ENCODE results near the gene PRKCI. TPM values are rescaled to one million over a fixed set of nuclear protein-coding genes. Genes with fewer than 3 reads are reported as not detected.

The PRKCI gene
- total and polyA plus RNA-seq, 2 experiments from 2014 or later = 33.0 to 47.7 TPM

DNA sequence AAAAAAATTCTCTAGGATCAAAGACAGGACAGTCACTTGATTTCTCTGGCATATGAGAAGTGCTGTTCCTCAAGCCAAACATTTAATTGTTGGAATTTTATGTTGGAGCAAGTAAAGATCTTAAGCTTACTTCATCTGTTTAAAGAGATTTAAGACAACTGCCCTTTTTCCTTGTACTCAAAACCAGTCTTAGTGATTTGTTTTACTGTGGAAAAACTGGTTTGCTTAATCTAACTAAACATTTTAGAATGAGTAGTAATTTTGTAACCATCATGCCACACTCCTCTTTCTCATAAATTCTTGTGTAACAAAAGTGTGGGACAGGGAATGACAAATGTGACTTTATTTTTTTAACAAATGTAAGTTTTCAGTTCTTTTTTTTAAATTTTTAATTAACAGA lies 18.4 kb downstream of the PRKCI start:
- H3K36me3 ChIP-seq (ENCODE audit: low read depth) = peaks cover 20% of the 10 kb centered on the region
- no peak overlapping the region for H3K4me2 ChIP-seq (ENCODE audit: unreplicated experiment)
- H3K9me3 ChIP-seq (ENCODE audit: low read depth) = no peaks in the 10 kb centered on the region
- no peaks in the 10 kb centered on the region for H3K9me2 ChIP-seq (ENCODE audit: insufficient read depth)
- no peak overlapping the region for H3K27ac ChIP-seq
- H3K27me3 ChIP-seq (replicated peaks; ENCODE audit: insufficient read depth) = no peaks in the 10 kb centered on the region
- no peak overlapping the region for H3K4me3 ChIP-seq
- no peaks in the 10 kb centered on the region for H4K20me1 ChIP-seq (ENCODE audit: insufficient read depth)
- in situ Hi-C loops (cut with MboI) = no loop called here
- no peaks in the 10 kb centered on the region for H3F3A ChIP-seq (ENCODE audit: insufficient read depth)
- peaks cover 79% of the 10 kb centered on the region for H3K79me2 ChIP-seq (ENCODE audit: insufficient read depth)
- no peak overlapping the region for H2AFZ ChIP-seq
- DNase-seq = no peak
- no peak overlapping the region for H3K9ac ChIP-seq
- TF ChIP-seq EZH2phosphoT487 (IDR thresholded peaks at IDR 0.05; ENCODE audit: insufficient read depth, low read depth) (no peak), EZH2 (IDR thresholded peaks at IDR 0.05; ENCODE audit: insufficient read depth, poor library complexity, severe bottlenecking) (no peak)
- H3K4me1 ChIP-seq (ENCODE audit: insufficient read depth) = no peaks in the 10 kb centered on the region

DNA sequence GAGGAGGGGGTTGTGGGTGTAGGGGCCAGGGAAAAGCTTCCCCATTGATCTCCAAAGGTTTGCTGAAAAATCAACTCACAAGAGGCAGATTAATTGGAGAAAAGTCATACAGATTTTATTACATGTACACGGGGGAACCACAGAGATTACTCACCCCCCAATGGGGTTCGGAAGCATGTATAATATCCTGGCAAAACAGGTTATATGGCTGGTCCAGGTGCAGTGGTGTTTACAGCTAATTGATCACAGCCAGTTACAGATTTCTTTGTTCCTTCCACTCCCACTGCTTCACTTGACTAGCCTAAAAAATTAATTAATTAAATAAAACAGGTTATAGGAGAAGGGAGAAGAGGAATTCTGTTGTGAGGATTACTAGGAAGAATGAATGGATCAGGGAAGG lies 22.4 kb downstream of the PRKCI start:
- Histone ChIP-seq H3K4me3 (no peak overlapping the region), H3K9me2 (ENCODE audit: insufficient read depth) (no peaks in the 10 kb centered on the region), H3K79me2 (ENCODE audit: insufficient read depth) (peaks cover 59% of the 10 kb centered on the region), H3K36me3 (ENCODE audit: low read depth) (peaks cover 9% of the 10 kb centered on the region; the same call in 1 of the 2 replicates), H3F3A (ENCODE audit: insufficient read depth) (no peaks in the 10 kb centered on the region), H4K20me1 (ENCODE audit: insufficient read depth) (no peaks in the 10 kb centered on the region), H3K9ac (no peak overlapping the region), H3K27me3 (replicated peaks; ENCODE audit: insufficient read depth) (no peaks in the 10 kb centered on the region), H3K4me1 (ENCODE audit: insufficient read depth) (no peaks in the 10 kb centered on the region), H2AFZ (no peak overlapping the region), H3K4me2 (ENCODE audit: unreplicated experiment) (no peak overlapping the region), H3K9me3 (ENCODE audit: low read depth) (no peaks in the 10 kb centered on the region), H3K27ac (no peak overlapping the region)
- WGBS, 2 experiments (ENCODE audit: low coverage in 1 of 2, low lambda C conversion rate in 2 of 2, missing lambda C conversion rate in 2 of 2) = 94 to 97% methylated on average over 2 of the region's 2 CpGs
- DNase-seq = no peak
- in situ Hi-C loops (cut with MboI) = no loop called here
- TF ChIP-seq EZH2 (IDR thresholded peaks at IDR 0.05; ENCODE audit: insufficient read depth, poor library complexity, severe bottlenecking) = no peak
- TF ChIP-seq EZH2phosphoT487 (IDR thresholded peaks at IDR 0.05; ENCODE audit: insufficient read depth, low read depth) = no peak

DNA sequence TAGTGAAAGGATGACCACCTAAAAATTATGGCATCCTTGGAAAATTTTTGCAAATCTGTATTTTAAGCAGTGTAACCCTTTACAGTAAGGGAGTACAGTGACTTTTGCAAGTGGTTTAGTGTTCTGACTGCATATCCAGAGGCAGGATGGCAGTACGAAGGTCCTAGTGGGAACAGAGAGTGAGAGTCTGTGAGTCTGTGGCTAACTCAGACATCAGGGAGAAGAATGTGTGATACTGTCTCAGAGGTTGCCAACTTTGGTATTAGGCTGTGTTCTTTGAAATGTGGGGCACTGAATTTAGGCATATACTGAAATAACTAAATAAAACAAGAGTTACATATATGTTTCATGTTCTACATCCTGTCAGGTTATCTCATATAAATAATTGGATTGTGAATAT lies 25.7 kb downstream of the PRKCI start:
- H3K36me3 ChIP-seq (ENCODE audit: low read depth) = peaks cover 4% of the 10 kb centered on the region; the same call in 1 of the 2 replicates
- H3K4me1 ChIP-seq (ENCODE audit: insufficient read depth) = no peaks in the 10 kb centered on the region
- no peak overlapping the region for H2AFZ ChIP-seq
- DNase-seq = no peak
- H3F3A ChIP-seq (ENCODE audit: insufficient read depth) = no peaks in the 10 kb centered on the region
- no peaks in the 10 kb centered on the region for H3K27me3 ChIP-seq (replicated peaks; ENCODE audit: insufficient read depth)
- in situ Hi-C loops (cut with MboI) = no loop called here
- no peak overlapping the region for H3K4me3 ChIP-seq
- no peaks in the 10 kb centered on the region for H3K9me2 ChIP-seq (ENCODE audit: insufficient read depth)
- no peak overlapping the region for H3K4me2 ChIP-seq (ENCODE audit: unreplicated experiment)
- H3K9ac ChIP-seq = no peak overlapping the region
- H3K9me3 ChIP-seq (ENCODE audit: low read depth) = no peaks in the 10 kb centered on the region
- H4K20me1 ChIP-seq (ENCODE audit: insufficient read depth) = no peaks in the 10 kb centered on the region; the same call in 1 of the 2 replicates
- TF ChIP-seq EZH2 (IDR thresholded peaks at IDR 0.05; ENCODE audit: insufficient read depth, poor library complexity, severe bottlenecking) (no peak), EZH2phosphoT487 (IDR thresholded peaks at IDR 0.05; ENCODE audit: insufficient read depth, low read depth) (no peak)
- WGBS, 2 experiments (ENCODE audit: low coverage in 1 of 2, low lambda C conversion rate in 2 of 2, missing lambda C conversion rate in 2 of 2) = 100% methylated on average over 1 of the region's 1 CpG
- peaks cover 51% of the 10 kb centered on the region for H3K79me2 ChIP-seq (ENCODE audit: insufficient read depth)
- H3K27ac ChIP-seq = no peak overlapping the region

DNA sequence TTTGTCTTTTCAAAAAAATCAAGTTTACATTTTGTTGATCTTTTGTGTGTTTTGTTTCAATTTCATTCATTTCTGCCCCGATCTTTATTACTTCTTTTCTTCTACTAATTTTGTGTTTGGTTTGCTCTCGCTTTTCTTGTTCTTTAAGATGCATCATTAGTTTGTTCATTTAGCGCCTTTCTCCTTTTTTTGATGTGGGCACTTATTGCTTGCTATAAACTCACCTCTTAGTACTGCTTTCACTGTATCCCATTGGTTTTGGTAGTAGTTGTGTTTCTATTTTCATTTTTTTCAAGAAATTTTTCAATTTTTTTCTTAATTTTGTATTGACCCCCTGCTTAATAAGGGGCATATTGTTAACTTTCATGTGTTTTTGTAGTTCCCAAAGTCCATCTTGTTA lies 34.4 kb downstream of the PRKCI start:
- H3F3A ChIP-seq (ENCODE audit: insufficient read depth) = no peaks in the 10 kb centered on the region
- in situ Hi-C loops (cut with MboI) = no loop called here

DNA sequence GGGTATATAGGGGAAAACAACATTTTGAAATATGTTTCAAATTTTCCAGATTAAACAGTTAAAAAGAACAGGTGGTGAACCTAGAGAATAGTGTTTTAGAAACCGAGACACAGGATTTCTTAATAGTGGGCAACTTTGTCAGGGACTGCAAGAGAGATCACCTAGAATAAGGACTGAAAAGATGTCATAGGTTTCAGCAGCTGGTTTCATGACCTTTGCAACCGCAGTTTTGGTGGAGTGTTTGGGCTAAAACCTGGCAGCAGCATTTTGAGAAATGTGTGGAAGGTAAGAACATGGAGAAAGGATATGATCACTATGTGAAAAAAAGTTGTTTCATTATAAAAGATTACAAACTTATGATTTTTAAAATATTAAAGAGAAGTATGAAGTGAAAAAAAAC lies 34.9 kb downstream of the PRKCI start:
- Histone ChIP-seq H3K9ac (no peak overlapping the region), H3K9me2 (ENCODE audit: insufficient read depth) (no peaks in the 10 kb centered on the region), H2AFZ (no peak overlapping the region), H3K4me1 (ENCODE audit: insufficient read depth) (peaks cover 11% of the 10 kb centered on the region), H3K27ac (no peak overlapping the region), H3F3A (ENCODE audit: insufficient read depth) (no peaks in the 10 kb centered on the region), H4K20me1 (ENCODE audit: insufficient read depth) (no peaks in the 10 kb centered on the region), H3K4me2 (ENCODE audit: unreplicated experiment) (no peak overlapping the region), H3K27me3 (replicated peaks; ENCODE audit: insufficient read depth) (no peaks in the 10 kb centered on the region), H3K79me2 (ENCODE audit: insufficient read depth) (peaks cover 65% of the 10 kb centered on the region), H3K4me3 (no peak overlapping the region), H3K36me3 (ENCODE audit: low read depth) (peaks cover 12% of the 10 kb centered on the region; the same call in 1 of the 2 replicates), H3K9me3 (ENCODE audit: low read depth) (no peaks in the 10 kb centered on the region)
- TF ChIP-seq EZH2phosphoT487 (IDR thresholded peaks at IDR 0.05; ENCODE audit: insufficient read depth, low read depth) (no peak), EZH2 (IDR thresholded peaks at IDR 0.05; ENCODE audit: insufficient read depth, poor library complexity, severe bottlenecking) (no peak)
- 99 to 100% methylated on average over 2 of the region's 2 CpGs for WGBS, 2 experiments (ENCODE audit: low coverage in 1 of 2, low lambda C conversion rate in 2 of 2, missing lambda C conversion rate in 2 of 2)
- no peak for DNase-seq
- in situ Hi-C loops (cut with MboI) = no loop called here

More for the DNA sequence above, 34.4 kb downstream of the PRKCI start:
- no peak overlapping the region for H3K4me3 ChIP-seq
- no peaks in the 10 kb centered on the region for H3K9me3 ChIP-seq (ENCODE audit: low read depth)
- H3K27me3 ChIP-seq (replicated peaks; ENCODE audit: insufficient read depth) = no peaks in the 10 kb centered on the region
- no peak overlapping the region for H2AFZ ChIP-seq
- 97 to 100% methylated on average over 3 of the region's 3 CpGs for WGBS, 2 experiments (ENCODE audit: low coverage in 1 of 2, low lambda C conversion rate in 2 of 2, missing lambda C conversion rate in 2 of 2)
- no peak for DNase-seq
- no peaks in the 10 kb centered on the region for H3K9me2 ChIP-seq (ENCODE audit: insufficient read depth)
- peaks cover 11% of the 10 kb centered on the region for H3K4me1 ChIP-seq (ENCODE audit: insufficient read depth)
- H3K4me2 ChIP-seq (ENCODE audit: unreplicated experiment) = no peak overlapping the region
- H3K36me3 ChIP-seq (ENCODE audit: low read depth) = peaks cover 9% of the 10 kb centered on the region; the same call in 1 of the 2 replicates
- H4K20me1 ChIP-seq (ENCODE audit: insufficient read depth) = no peaks in the 10 kb centered on the region
- peaks cover 65% of the 10 kb centered on the region for H3K79me2 ChIP-seq (ENCODE audit: insufficient read depth)
- no peak for TF ChIP-seq EZH2 (IDR thresholded peaks at IDR 0.05; ENCODE audit: insufficient read depth, poor library complexity, severe bottlenecking)
- TF ChIP-seq EZH2phosphoT487 (IDR thresholded peaks at IDR 0.05; ENCODE audit: insufficient read depth, low read depth) = no peak
- no peak overlapping the region for H3K27ac ChIP-seq
- H3K9ac ChIP-seq = no peak overlapping the region
